ENCODE data around the gene RHBDD2. TPM values are rescaled to one million over a fixed set of nuclear protein-coding genes. Genes with fewer than 3 reads are reported as not detected.
A peak's percentile ranks its signal among the peaks of the same experiment; 100 is the strongest.

Gene RHBDD2
- total and polyA plus RNA-seq, 10 of the 15 experiments (the other 5 are each of a cell fraction or from before 2014, with no cell fraction given) = 3.9 to 39.8 (median 16.9) TPM

- TF ChIP-seq SMAD5 (IDR thresholded peaks at IDR 0.05; ENCODE audit: low read depth) = no peak
- no peak for TF ChIP-seq CREB1 (IDR thresholded peaks at IDR 0.05; ENCODE audit: low read depth)
- no peak for TF ChIP-seq NR2F1 (conservative IDR thresholded peaks at IDR 0.05)
- no peak for TF ChIP-seq ZNF384 (IDR thresholded peaks at IDR 0.05; ENCODE audit: borderline replicate concordance, low read depth, low read length)
- no peak for TF ChIP-seq JUNB (IDR thresholded peaks at IDR 0.05)
- no peak for TF ChIP-seq IKZF1 (conservative IDR thresholded peaks at IDR 0.05)
- no peak for TF ChIP-seq MAX (IDR thresholded peaks at IDR 0.05; ENCODE audit: low read depth, low read length)
- no peak for TF ChIP-seq EZH2 (IDR thresholded peaks at IDR 0.05; ENCODE audit: borderline replicate concordance, control insufficient read depth, low read depth, low read length)
Measured at GRCh38 chr7:75887669-75888369, 9.0 kb downstream of the RHBDD2 start (continued).

GRCh38 chr7:75888464-75889222, 9.8 kb downstream of the RHBDD2 start:
- intact Hi-C loops (cut with micrococcal nuclease; ENCODE audit: unreplicated experiment) = no loop called here
- Histone ChIP-seq H3K27me3 (replicated peaks in 1 of 2; ENCODE audit: control insufficient read depth in 2 of 2, insufficient read depth in 2 of 2, low read length in 1 of 2) (no peaks in the 10 kb centered on the region), H3K9me3 (replicated peaks; ENCODE audit: control insufficient read depth, insufficient read depth, low read length) (no peaks in the 10 kb centered on the region), H3K79me2 (ENCODE audit: control insufficient read depth, insufficient read depth, low read length) (no peaks in the 10 kb centered on the region), H3K9ac (ENCODE audit: control insufficient read depth, insufficient read depth, low read length) (no peak overlapping the region), H3K4me2 (ENCODE audit: control insufficient read depth, insufficient read depth) (no peak overlapping the region), H3K36me3 (ENCODE audit: control insufficient read depth in 2 of 2, insufficient read depth in 2 of 2, low read length in 1 of 2) (peaks cover 3% of the 10 kb centered on the region in 2 experiments; a peak in 2 of 4 replicates), H4K20me1 (ENCODE audit: control insufficient read depth, insufficient read depth) (no peaks in the 10 kb centered on the region), H3K4me3 (no peak overlapping the region), H2AFZ (ENCODE audit: control insufficient read depth, low read depth, low read length) (no peak overlapping the region), H3K27ac (ENCODE audit: control insufficient read depth, insufficient read depth) (no peak overlapping the region), H3K4me1 (ENCODE audit: control insufficient read depth, insufficient read depth, low read length) (no peaks in the 10 kb centered on the region)
- in situ Hi-C loops (cut with MboI) = no loop called here
- ChIA-PET RAD21 (ENCODE audit: unreplicated experiment) (no interaction called here), CTCF (no interaction called here), POLR2A (no interaction called here), SMC1A (ENCODE audit: uncharacterized antibody, unreplicated experiment) (no interaction called here)
- 94% methylated on average over 21 of the region's 23 CpGs for WGBS (ENCODE audit: insufficient coverage, insufficient replicate concordance, low lambda C conversion rate, missing lambda C conversion rate)
- FAIRE-seq (no peak), ATAC-seq (no peak), DNase-seq (ENCODE audit: low read depth, low spot score) (no peak)
- BruUV-seq (replicated peaks) = no TSS peak
- peak; percentile 51; the same call in 1 of the 2 replicates for TF ChIP-seq POLR2A (IDR thresholded peaks at IDR 0.05; ENCODE audit: low read depth, low read length)
- TF ChIP-seq MYB (IDR thresholded peaks at IDR 0.05; ENCODE audit: borderline replicate concordance, low read depth, low read length) = no peak

Data from GM12878 (cell line).